ENCODE results near the gene RGS14.
A peak's percentile ranks its signal among the peaks of the same experiment; 100 is the strongest.

The RGS14 gene

GRCh38 chr5:177368869-177369644 is 11.3 kb downstream of the RGS14 start (continued):
- no peak for TF ChIP-seq ISL1 (CRISPR knock-in tag; IDR thresholded peaks at IDR 0.05)
- no peak for TF ChIP-seq TOX (CRISPR knock-in tag; IDR thresholded peaks at IDR 0.05; ENCODE audit: borderline replicate concordance)
- no peak for TF ChIP-seq ZFP3 (CRISPR knock-in tag; IDR thresholded peaks at IDR 0.05)

GRCh38 chr5:177369645-177370440 is 12.1 kb downstream of the RGS14 start:
- ATAC-seq, result no peak
- TF ChIP-seq SNAI2 (CRISPR knock-in tag; IDR thresholded peaks at IDR 0.05) (no peak), PPARA (CRISPR knock-in tag; IDR thresholded peaks at IDR 0.05; ENCODE audit: borderline replicate concordance) (no peak), PATZ1 (CRISPR knock-in tag; IDR thresholded peaks at IDR 0.05; ENCODE audit: borderline replicate concordance) (no peak)

- TF ChIP-seq TOX (CRISPR knock-in tag; IDR thresholded peaks at IDR 0.05; ENCODE audit: borderline replicate concordance) (no peak), PPARA (CRISPR knock-in tag; IDR thresholded peaks at IDR 0.05; ENCODE audit: borderline replicate concordance) (no peak), OSR1 (CRISPR knock-in tag; IDR thresholded peaks at IDR 0.05) (no peak), ZNF8 (CRISPR knock-in tag; IDR thresholded peaks at IDR 0.05) (no peak), ZC3H10 (CRISPR knock-in tag; IDR thresholded peaks at IDR 0.05) (no peak), CSRNP3 (CRISPR knock-in tag; IDR thresholded peaks at IDR 0.05) (no peak), RARB (CRISPR knock-in tag; IDR thresholded peaks at IDR 0.05) (no peak), CREB5 (CRISPR knock-in tag; IDR thresholded peaks at IDR 0.05; ENCODE audit: low read depth) (no peak)
- peak; percentile 60 for ATAC-seq
Observed at GRCh38 chr5:177370488-177371119, 12.9 kb downstream of the RGS14 start.

GRCh38 chr5:177371120-177372033 is 13.7 kb downstream of the RGS14 start:
- no peak for TF ChIP-seq ZNF565 (CRISPR knock-in tag; conservative IDR thresholded peaks at IDR 0.05; ENCODE audit: low read depth)
- ATAC-seq, result no peak

GRCh38 chr5:177372034-177372896 is 14.5 kb downstream of the RGS14 start:
- TF ChIP-seq CSDC2 (CRISPR knock-in tag; IDR thresholded peaks at IDR 0.05) (no peak), ZNF565 (CRISPR knock-in tag; conservative IDR thresholded peaks at IDR 0.05; ENCODE audit: low read depth) (no peak), SNAI2 (CRISPR knock-in tag; IDR thresholded peaks at IDR 0.05) (no peak), GLIS3 (CRISPR knock-in tag; IDR thresholded peaks at IDR 0.05) (no peak), RARB (CRISPR knock-in tag; IDR thresholded peaks at IDR 0.05) (no peak), BACH2 (CRISPR knock-in tag; IDR thresholded peaks at IDR 0.05; ENCODE audit: borderline replicate concordance) (no peak)
- no peak for ATAC-seq
